ENCODE data around the gene CHST6.
"Not testable (repeated sequence)": the region's sequence is repeated elsewhere in the genome, so short reads cannot be mapped to it uniquely, and the experiment has no call there.

The CHST6 gene

GRCh38 chr16:75495076-75495674, at the start of gene CHST6:
Gene CHST6 (minus strand): TSS chr16:75495441. CDS start chr16:75479828, 15,613 bp downstream.
- DNase-seq (ENCODE audit: low read depth in 2 of 2), result no peak

GRCh38 chr16:75542462-75542861, 47.2 kb upstream of the CHST6 start:
- not testable (repeated sequence) for DNase-seq (ENCODE audit: low read depth in 2 of 2)

GRCh38 chr16:75541236-75541635, 46.0 kb upstream of the CHST6 start:
- DNase-seq (ENCODE audit: low read depth in 2 of 2), result no peak

GRCh38 chr16:75538882-75539565, 43.8 kb upstream of the CHST6 start:
- not testable (repeated sequence) for DNase-seq (ENCODE audit: low read depth in 2 of 2)

GRCh38 chr16:75537776-75538175, 42.5 kb upstream of the CHST6 start:
- no peak for DNase-seq (ENCODE audit: low read depth in 2 of 2)

GRCh38 chr16:75535901-75536300, 40.7 kb upstream of the CHST6 start, which contains the start of gene CHST5:
Gene CHST5 (minus strand): TSS chr16:75536108. CDS start chr16:75530384, 5,724 bp downstream.
- DNase-seq (ENCODE audit: low read depth in 2 of 2), result no peak

- DNase-seq (ENCODE audit: low read depth in 2 of 2), result no peak
These were observed 40.1 kb upstream of the CHST6 start for GRCh38 chr16:75535211-75535843.

GRCh38 chr16:75534560-75535205, 39.4 kb upstream of the CHST6 start:
- no peak for DNase-seq (ENCODE audit: low read depth in 2 of 2)

GRCh38 chr16:75532791-75533190, 37.5 kb upstream of the CHST6 start:
- DNase-seq (ENCODE audit: low read depth in 2 of 2), result no peak

- no peak for DNase-seq (ENCODE audit: low read depth in 2 of 2)
These were observed 37.0 kb upstream of the CHST6 start for GRCh38 chr16:75532142-75532765.

GRCh38 chr16:75529959-75530358, 34.7 kb upstream of the CHST6 start:
- no peak for DNase-seq (ENCODE audit: low read depth in 2 of 2)

GRCh38 chr16:75529056-75529905, 34.0 kb upstream of the CHST6 start:
- no peak for DNase-seq (ENCODE audit: low read depth in 2 of 2)

GRCh38 chr16:75527825-75528299, 32.6 kb upstream of the CHST6 start:
- DNase-seq (ENCODE audit: low read depth in 2 of 2), result no peak

- DNase-seq (ENCODE audit: low read depth in 2 of 2), result no peak
These were observed 31.0 kb upstream of the CHST6 start for GRCh38 chr16:75526032-75526790.

GRCh38 chr16:75519175-75519574, 23.9 kb upstream of the CHST6 start:
- no peak for DNase-seq (ENCODE audit: low read depth in 2 of 2)

- DNase-seq (ENCODE audit: low read depth in 2 of 2), result not testable (repeated sequence)
These were observed 21.1 kb upstream of the CHST6 start for GRCh38 chr16:75516189-75516966.

- DNase-seq (ENCODE audit: low read depth in 2 of 2), result no peak
These were observed 19.1 kb upstream of the CHST6 start for GRCh38 chr16:75514296-75514695.

- no peak for DNase-seq (ENCODE audit: low read depth in 2 of 2)
These were observed 11.3 kb upstream of the CHST6 start for GRCh38 chr16:75506574-75506973.

- no peak for DNase-seq (ENCODE audit: low read depth in 2 of 2)
These were observed 10.9 kb upstream of the CHST6 start for GRCh38 chr16:75506107-75506506.
